ENCODE results near the gene RNU1-2. TPM values are rescaled to one million over a fixed set of nuclear protein-coding genes. Genes with fewer than 3 reads are reported as not detected.
"Not testable (repeated sequence)": the region's sequence is repeated elsewhere in the genome, so short reads cannot be mapped to it uniquely, and the experiment has no call there.

RNU1-2 gene
- polyA plus RNA-seq, 3 donors, result not detected

- H3K9me3 Mint-ChIP-seq; DNase-seq; H3K4me3 ChIP-seq (replicated peaks in 1 of 3; ENCODE audit: low read depth in 2 of 3, low read length in 3 of 3); H3K27me3 Mint-ChIP-seq (ENCODE audit: low read depth in 3 of 3); H3K9ac ChIP-seq (ENCODE audit: insufficient read depth, low read length, poor library complexity, severe bottlenecking); H3K36me3 Mint-ChIP-seq; H3K27me3 ChIP-seq (ENCODE audit: control insufficient read depth in 2 of 2, insufficient read depth in 2 of 2, low read length in 2 of 2); H3K4me3 Mint-ChIP-seq; H3K27ac ChIP-seq (ENCODE audit: low read depth in 1 of 2, low read length in 2 of 2); H3K9me3 ChIP-seq (replicated peaks in 1 of 2; ENCODE audit: control insufficient read depth in 1 of 2, insufficient read depth in 1 of 2, low read length in 2 of 2); H2AFZ ChIP-seq (ENCODE audit: insufficient read depth, low read depth, low read length, poor library complexity, severe bottlenecking); H4K20me1 ChIP-seq (ENCODE audit: insufficient read depth, low read length); H3K27ac Mint-ChIP-seq; H3K79me2 ChIP-seq (ENCODE audit: insufficient read depth, low read length); H3K4me2 ChIP-seq (replicated peaks; ENCODE audit: extremely low read depth, low read length, poor library complexity, severe bottlenecking); H3K36me3 ChIP-seq (replicated peaks in 1 of 2; ENCODE audit: control insufficient read depth in 1 of 2, insufficient read depth in 2 of 2, low read length in 2 of 2); intact Hi-C loops (cut with micrococcal nuclease): not testable (repeated sequence)
- H3K4me1 ChIP-seq (ENCODE audit: control insufficient read depth in 1 of 2, insufficient read depth in 2 of 2, low read length in 2 of 2), result peaks cover 20 to 31% of the 10 kb centered on the region in 2 donors
- H3K4me1 Mint-ChIP-seq, result peaks cover 38% of the 10 kb centered on the region
- WGBS (ENCODE audit: insufficient coverage), result 86% methylated on average over 2 of the region's 2 CpGs
Observed at GRCh38 chr1:16899020-16899419, 3.2 kb downstream of the RNU1-2 start.

- peaks cover 0 to 2% (median 0%) of the 10 kb centered on the region in 3 donors for H3K27me3 Mint-ChIP-seq (ENCODE audit: low read depth in 3 of 3)
- no peak overlapping the region for H3K27ac Mint-ChIP-seq
- H3K36me3 Mint-ChIP-seq, result no peaks in the 10 kb centered on the region
- Histone ChIP-seq H3K79me2 (ENCODE audit: insufficient read depth, low read length) (no peaks in the 10 kb centered on the region), H3K4me3 (replicated peaks in 1 of 3; ENCODE audit: low read depth in 2 of 3, low read length in 3 of 3) (no peak overlapping the region), H3K27me3 (ENCODE audit: control insufficient read depth in 2 of 2, insufficient read depth in 2 of 2, low read length in 2 of 2) (no peaks in the 10 kb centered on the region), H3K36me3 (replicated peaks in 1 of 2; ENCODE audit: control insufficient read depth in 1 of 2, insufficient read depth in 2 of 2, low read length in 2 of 2) (no peaks in the 10 kb centered on the region), H3K27ac (ENCODE audit: low read depth in 1 of 2, low read length in 2 of 2) (no peak overlapping the region), H3K9me3 (replicated peaks in 1 of 2; ENCODE audit: control insufficient read depth in 1 of 2, insufficient read depth in 1 of 2, low read length in 2 of 2) (no peaks in the 10 kb centered on the region), H3K4me1 (ENCODE audit: control insufficient read depth in 1 of 2, insufficient read depth in 2 of 2, low read length in 2 of 2) (peaks cover 24 to 38% of the 10 kb centered on the region in 2 donors), H2AFZ (ENCODE audit: insufficient read depth, low read depth, low read length, poor library complexity, severe bottlenecking) (no peak overlapping the region), H3K4me2 (replicated peaks; ENCODE audit: extremely low read depth, low read length, poor library complexity, severe bottlenecking) (no peak overlapping the region), H3K9ac (ENCODE audit: insufficient read depth, low read length, poor library complexity, severe bottlenecking) (no peak overlapping the region), H4K20me1 (ENCODE audit: insufficient read depth, low read length) (no peaks in the 10 kb centered on the region)
- H3K4me3 Mint-ChIP-seq, result peak overlapping the region in 1 of 2 donors; percentile 57
- WGBS (ENCODE audit: insufficient coverage), result no CpG with 5 or more reads among the region's 2 CpGs
- intact Hi-C loops (cut with micrococcal nuclease), result loop anchor here in 1 of 2 donors (10.0 kb wide), 1 partner anchor 256 kb away; no protein-coding TSS in a partner anchor
- H3K4me1 Mint-ChIP-seq, result peaks cover 34% of the 10 kb centered on the region
- TF ChIP-seq, protein P1, sequence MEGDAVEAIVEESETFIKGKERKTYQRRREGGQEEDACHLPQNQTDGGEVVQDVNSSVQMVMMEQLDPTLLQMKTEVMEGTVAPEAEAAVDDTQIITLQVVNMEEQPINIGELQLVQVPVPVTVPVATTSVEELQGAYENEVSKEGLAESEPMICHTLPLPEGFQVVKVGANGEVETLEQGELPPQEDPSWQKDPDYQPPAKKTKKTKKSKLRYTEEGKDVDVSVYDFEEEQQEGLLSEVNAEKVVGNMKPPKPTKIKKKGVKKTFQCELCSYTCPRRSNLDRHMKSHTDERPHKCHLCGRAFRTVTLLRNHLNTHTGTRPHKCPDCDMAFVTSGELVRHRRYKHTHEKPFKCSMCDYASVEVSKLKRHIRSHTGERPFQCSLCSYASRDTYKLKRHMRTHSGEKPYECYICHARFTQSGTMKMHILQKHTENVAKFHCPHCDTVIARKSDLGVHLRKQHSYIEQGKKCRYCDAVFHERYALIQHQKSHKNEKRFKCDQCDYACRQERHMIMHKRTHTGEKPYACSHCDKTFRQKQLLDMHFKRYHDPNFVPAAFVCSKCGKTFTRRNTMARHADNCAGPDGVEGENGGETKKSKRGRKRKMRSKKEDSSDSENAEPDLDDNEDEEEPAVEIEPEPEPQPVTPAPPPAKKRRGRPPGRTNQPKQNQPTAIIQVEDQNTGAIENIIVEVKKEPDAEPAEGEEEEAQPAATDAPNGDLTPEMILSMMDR (IDR thresholded peaks at IDR 0.05), result peak; percentile 36
- H3K9me3 Mint-ChIP-seq, result peaks cover 0 to 3% (median 0%) of the 10 kb centered on the region in 7 donors
- DNase-seq, result no peak
Observed at GRCh38 chr1:16900751-16901150, 5.0 kb downstream of the RNU1-2 start.

DNA sequence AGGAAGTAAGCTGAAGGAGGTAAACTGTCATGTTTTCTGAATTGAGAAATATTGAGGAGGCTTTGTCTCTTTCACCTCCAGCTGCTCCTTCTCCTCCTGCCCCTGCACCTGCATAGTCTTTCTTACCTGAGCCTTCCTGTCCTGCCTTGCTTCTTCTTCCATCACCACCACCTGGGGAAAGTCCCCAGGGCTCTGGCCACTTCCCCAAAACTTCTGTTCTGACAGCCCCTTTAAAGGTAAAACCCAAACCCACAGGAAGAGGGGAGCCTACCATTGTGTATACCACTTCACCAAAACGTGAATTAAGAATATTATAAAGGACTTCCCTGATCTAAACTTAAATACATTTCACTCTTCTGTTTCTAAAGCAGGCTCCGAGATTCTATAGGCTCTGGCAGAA lies 5.6 kb downstream of the RNU1-2 start:
- not testable (repeated sequence) for H3K27me3 ChIP-seq (ENCODE audit: control insufficient read depth in 2 of 2, insufficient read depth in 2 of 2, low read length in 2 of 2); H3K4me3 Mint-ChIP-seq; H3K9ac ChIP-seq (ENCODE audit: insufficient read depth, low read length, poor library complexity, severe bottlenecking); H2AFZ ChIP-seq (ENCODE audit: insufficient read depth, low read depth, low read length, poor library complexity, severe bottlenecking); H3K27me3 Mint-ChIP-seq (ENCODE audit: low read depth in 3 of 3); H3K9me3 Mint-ChIP-seq; H3K9me3 ChIP-seq (replicated peaks in 1 of 2; ENCODE audit: control insufficient read depth in 1 of 2, insufficient read depth in 1 of 2, low read length in 2 of 2); H3K36me3 ChIP-seq (replicated peaks in 1 of 2; ENCODE audit: control insufficient read depth in 1 of 2, insufficient read depth in 2 of 2, low read length in 2 of 2); H3K4me2 ChIP-seq (replicated peaks; ENCODE audit: extremely low read depth, low read length, poor library complexity, severe bottlenecking); DNase-seq; H3K4me3 ChIP-seq (replicated peaks in 1 of 3; ENCODE audit: low read depth in 2 of 3, low read length in 3 of 3); H3K36me3 Mint-ChIP-seq; H3K27ac ChIP-seq (ENCODE audit: low read depth in 1 of 2, low read length in 2 of 2); H4K20me1 ChIP-seq (ENCODE audit: insufficient read depth, low read length); H3K79me2 ChIP-seq (ENCODE audit: insufficient read depth, low read length)
- intact Hi-C loops (cut with micrococcal nuclease), result loop anchor here in 1 of 2 donors (10.0 kb wide), 1 partner anchor 257 kb away; no protein-coding TSS in a partner anchor
- H3K4me1 ChIP-seq (ENCODE audit: control insufficient read depth in 1 of 2, insufficient read depth in 2 of 2, low read length in 2 of 2), result peaks cover 29 to 41% of the 10 kb centered on the region in 2 donors
- no CpG with 5 or more reads among the region's 2 CpGs for WGBS (ENCODE audit: insufficient coverage)
- peak overlapping the region in 1 of 7 donors; percentile 4 for H3K27ac Mint-ChIP-seq
- peaks cover 33% of the 10 kb centered on the region for H3K4me1 Mint-ChIP-seq

Measured in CD14-positive monocyte (primary cell).